Right renal cortex interstitium (tissue), 3 donors: ENCODE measurements around the gene ANAPC16. TPM values are rescaled to one million over a fixed set of nuclear protein-coding genes. Genes with fewer than 3 reads are reported as not detected.
"Not testable (repeated sequence)": the region's sequence is repeated elsewhere in the genome, so short reads cannot be mapped to it uniquely, and the experiment has no call there.

Experiments used
- DNase-seq, 3 donors: peaks; one replicate each; pipeline ENCODE4 v3.0.0-alpha.2; 2013; ENCODE audit warnings: low read depth in 3 of 3, low spot score in 2 of 3
- polyA plus RNA-seq, 3 donors: library from polyadenylated mRNA; unstranded; fragments of 120-200 nt; gene quantifications; one replicate each; pipeline ENCODE4 v1.2.1, GENCODE V29; 2013; ENCODE audit not compliant: insufficient read length in 3 of 3

The ANAPC16 gene
- polyA plus RNA-seq, 3 donors: 210 to 216 (median 213) TPM

DNA sequence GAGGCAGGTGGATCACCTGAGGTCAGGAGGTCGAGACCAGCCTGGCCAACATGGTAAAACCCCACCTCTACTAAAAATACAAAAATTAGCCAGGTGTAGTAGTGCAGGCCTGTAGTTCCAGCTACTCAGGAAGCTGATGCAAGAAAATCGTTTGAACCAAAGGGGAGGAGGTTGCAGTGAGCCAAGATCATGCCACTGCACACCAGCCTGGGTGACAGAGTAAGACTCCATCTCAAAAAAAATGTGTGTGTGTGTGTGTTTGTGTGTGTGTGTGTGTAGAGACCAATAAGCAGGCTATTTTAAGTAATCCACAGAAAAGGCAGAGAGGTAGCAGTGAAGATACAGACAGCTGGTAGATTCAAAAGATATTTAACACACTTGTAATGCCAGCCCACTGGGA is 7.3 kb upstream of the ANAPC16 start:
- DNase-seq: not testable (repeated sequence)

DNA sequence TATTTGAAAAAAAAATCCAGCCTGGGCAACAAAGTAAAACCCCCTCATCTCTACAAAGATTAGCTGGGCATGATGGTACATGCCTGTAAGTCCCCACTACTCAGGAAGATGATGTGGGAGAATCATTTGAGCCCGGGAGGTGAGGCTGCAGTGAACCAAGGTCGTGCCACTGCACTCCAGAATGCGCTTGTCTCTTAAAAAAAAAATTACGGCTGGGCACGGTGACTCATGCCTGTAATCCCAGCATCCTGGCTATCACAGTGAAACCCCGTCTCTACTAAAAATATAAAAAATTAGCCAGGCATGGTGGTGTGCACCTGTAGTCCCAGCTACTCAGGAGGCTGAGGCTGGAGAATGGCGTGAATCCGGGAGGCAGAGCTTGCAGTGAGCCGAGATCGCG is 4.4 kb upstream of the ANAPC16 start:
- DNase-seq: not testable (repeated sequence)

DNA sequence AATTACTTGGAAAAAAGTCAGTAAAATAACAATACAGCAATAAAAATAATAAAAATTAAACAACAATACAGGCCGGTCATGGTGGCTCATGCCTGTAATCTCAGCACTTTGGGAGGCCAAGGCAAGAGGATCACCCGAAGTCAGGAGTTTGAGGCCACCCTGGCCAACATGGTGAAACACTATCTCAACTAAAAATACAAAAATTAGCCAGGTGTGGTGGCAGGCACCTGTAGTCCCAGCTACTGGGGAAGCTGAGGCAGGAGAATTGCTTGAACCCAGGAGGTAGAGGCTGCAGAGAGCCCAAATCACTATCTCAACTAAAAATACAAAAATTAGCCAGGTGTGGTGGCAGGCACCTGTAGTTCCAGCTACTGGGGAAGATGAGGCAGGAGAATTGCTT is 4.0 kb upstream of the ANAPC16 start:
- not testable (repeated sequence) for DNase-seq

DNA sequence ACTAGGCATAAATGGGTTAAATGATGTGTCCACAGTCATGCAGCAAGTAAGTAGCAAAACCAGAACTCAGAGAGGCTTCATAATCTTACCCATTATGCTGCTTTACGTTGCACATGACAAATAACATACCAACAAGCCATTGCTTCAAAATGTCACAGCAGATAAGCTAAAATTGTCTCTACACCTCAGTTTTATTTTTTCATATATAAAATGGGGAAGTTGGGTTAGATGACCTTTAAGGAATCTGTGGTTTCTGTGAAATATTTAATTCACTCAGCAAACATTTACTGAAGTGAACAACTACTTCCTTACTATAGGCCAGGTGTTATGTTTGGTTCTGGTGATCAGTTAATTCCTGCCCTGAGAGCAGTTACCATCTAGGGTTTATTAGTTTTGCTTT is 2.5 kb downstream of the ANAPC16 start:
- no peak for DNase-seq

DNA sequence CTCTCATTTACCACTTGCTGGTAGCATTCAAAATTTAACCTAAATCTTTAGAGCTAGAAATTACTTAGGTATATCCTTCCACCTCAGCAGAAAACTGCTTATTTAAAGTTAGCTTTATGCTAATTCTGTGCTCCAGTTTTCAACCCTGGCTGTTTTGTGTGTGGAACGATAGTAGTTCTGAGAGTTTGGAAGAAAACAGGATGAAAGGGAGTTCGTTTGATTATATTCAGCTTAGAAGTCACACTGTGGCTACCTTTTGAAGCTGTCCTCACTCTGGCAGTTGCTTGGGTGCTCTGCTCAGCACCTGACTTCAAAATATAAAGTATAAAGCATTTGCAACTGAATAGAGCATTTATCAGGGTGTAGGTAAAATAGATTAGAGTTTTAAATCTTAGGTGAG is 2.9 kb downstream of the ANAPC16 start:
- DNase-seq: no peak

DNA sequence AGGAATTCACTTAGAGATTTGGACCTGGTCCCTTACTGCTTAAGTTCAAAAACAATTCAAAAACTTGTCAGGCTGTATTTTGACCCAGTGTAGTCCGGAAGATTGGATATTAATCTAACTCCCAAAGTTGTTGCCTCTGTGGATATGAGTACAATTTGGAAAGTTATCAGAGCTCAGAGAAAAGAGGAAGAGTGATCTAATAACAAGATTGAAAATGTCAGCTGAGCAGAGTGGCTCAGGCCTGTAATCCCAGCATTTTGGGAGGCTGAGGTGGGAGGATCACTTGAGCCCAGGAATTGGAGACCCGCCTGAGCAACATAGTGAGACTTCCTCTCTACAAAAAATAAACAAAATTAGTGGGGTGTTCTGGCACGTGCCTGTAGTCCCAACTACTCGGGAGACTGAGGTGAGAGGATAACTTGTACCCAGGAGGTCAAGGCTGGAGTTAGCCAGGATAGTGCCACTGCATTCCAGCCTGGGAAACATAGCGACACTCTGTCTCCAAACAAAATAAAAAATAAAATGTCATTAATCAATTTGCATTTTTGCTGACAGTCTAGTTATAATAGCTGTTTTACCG is 3.5 kb downstream of the ANAPC16 start:
- no peak for DNase-seq

DNA sequence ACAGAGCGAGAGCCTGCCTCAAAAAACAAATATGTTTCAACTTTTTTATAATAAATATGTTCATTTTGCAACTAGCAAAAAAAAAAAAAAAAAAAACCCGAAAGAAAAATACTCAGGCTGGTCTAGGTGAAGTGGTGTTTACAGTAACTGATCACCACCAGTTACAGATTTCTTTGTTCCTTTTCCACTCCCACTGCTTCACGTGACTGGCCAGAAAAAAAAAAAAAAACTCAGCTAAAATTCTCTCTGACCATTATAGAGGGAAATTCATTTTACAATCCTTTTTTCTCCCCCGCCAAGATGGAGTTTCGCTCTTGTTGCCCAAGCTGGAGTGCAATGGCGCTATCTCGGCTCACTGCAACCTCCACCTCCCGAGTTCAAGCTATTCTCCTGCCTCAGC is 4.8 kb downstream of the ANAPC16 start:
- DNase-seq: no peak

DNA sequence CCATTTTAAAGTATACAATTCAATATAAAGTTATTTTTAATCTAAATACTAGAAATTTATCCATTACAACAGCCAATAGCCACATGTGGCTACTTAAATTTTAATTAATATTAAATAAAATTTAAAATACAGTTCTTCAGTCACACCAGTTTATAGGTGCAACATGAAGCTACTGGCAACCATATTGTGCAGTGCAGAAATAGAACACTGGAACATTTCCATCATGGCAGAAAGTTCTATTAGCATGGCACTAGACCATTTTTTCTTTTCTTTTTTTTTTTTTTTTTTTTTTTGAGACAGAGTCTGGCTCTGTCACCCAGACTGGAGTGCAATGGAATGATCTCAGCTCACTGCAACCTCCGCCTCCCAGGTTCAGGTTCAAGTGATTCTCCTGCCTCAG is 5.5 kb downstream of the ANAPC16 start:
- DNase-seq: no peak

DNA sequence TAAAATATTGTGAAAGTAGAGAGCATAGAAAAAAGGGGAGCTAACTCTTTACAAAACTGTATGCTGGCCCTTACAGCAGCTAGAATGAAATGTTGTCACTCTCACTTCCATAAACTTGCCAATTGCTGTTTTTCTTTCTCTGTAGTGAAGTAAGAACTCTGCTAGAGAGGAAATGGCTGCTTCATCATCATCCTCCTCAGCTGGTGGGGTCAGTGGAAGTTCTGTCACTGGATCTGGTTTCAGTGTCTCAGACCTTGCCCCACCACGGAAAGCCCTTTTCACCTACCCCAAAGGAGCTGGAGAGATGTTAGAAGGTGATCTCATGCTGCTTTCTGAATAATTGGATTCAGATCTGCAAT is 7.9 kb downstream of the ANAPC16 start:
- DNase-seq: no peak

DNA sequence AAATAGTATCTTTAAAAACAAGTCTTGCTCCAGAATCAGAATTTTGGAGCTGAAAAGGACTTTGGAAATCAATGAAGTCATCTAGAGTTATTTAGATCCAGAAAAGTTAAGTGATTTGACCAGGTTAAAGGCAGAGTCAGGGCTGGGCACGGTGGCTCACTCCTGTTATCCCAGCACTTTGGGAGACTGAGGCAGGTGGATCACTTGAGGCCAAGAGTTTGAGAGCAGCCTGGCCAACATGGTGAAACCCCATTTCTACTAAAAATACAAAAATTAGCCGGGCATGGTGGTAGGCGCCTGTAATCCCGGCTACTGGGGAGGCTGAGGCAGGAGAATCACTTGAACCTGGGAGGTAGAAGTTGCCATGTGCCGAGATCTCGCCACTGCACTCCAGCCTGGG is 8.4 kb downstream of the ANAPC16 start:
- not testable (repeated sequence) for DNase-seq

DNA sequence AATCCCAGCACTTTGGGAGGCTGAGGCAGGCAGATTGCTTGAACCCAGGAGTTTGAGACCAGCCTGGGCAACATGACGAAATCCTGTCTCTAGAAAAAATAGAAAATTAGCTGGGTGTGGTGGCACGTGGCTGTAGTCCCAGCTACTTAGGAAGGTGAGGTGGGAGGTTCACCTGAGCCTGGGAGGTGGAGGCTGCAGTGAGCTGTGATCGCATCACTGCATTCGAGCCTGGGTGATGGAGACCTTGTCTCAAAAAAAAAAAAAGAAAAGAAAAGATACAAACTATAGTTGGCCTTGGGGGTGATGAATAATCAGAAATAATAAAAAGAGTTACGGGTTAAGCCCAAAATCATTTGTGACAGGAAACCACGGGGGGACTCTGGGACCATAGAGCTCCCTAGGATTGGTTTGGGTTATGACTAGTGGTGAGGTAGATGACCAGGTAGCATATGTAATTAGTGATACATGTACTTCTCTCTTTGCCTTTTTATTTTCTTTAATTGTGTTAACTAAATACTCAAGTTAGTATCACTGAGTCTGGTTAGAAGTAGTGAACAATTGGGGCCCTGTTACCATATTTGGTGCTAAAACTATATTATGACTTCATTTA is 10.7 kb downstream of the ANAPC16 start:
- DNase-seq: no peak

DNA sequence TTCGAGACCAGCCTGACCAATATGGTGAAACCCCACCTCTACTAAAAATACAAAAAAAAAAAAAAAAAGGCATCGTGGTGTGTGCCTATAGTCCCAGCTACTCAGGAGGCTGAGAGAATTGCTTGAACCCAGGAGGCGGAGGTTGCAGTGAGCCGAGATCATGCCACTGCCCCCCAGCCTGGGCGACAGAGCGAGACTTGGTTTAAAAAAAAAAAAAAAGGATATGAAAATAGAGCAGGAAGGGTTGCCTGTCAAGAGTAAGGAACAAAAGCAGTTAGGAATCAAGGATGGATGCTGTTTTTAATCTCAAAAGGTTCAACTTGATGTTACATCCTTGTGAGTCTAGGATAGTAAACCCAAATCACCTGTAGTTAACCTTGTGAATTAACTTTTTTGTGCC is 12.0 kb downstream of the ANAPC16 start:
- no peak for DNase-seq

DNA sequence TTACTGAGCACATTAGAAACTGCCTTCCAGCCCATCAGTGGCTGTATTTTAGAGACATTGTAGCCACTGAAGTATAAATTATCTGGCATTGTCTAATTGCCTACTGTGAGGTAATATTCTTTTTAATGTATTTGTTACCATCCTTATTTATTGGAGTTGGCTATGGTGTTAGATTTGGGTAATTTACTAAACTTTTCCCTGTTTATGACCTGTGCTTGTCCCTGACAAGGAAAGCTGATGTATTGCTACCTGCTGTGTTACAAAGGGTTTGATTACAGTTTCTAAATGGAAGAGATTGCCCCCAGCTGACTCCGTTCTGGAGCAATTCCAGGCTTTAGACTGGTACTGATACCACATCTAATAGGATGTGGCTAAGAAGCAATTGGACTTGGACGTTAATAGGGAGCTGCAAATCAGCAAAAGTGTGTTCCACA is 12.5 kb downstream of the ANAPC16 start:
- no peak for DNase-seq

DNA sequence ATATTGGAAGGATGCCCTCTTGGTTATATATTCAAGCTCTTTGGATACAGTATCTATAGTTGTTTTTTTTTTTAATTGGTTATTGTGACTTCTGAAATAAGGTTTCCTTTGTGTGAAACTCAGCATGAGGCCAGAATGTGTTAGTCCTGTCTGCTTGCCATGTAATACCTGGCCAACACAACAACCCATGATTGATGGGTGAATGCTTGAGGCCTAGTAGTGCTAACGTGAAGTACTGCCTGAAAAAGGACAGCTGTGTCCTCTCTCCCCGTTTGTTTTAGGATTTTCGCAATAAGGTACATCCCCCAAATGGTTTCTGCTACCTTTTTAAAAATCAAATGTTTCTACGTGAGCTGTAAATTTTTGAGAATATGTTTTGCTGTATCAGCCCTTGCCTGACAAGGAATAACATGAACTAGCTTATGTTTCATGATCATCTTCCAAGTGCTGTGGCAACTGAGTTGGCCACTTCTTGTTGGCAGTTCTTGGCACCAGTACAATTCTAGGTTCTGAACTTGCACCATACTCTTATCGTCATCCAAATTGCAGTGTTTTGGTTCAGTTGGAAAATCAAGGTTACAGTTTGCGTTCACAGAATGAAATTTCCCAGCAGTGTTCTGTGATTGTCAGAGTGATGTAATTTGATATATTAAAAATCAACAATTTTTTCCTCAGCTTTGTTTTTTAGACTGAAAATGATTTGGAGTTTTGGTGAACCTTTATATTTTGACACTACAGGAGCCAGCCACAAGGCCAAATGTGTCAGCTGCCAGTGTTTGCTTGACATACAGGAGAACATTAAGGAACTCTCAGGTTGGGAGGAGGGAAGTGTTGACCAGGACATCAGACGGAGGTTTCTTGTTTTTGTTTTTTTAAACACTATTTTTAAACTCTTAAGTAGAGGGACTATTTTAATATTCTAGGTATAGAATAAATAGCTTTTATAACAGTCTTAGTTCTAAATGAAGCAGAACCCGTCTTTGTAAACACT is 13.7 kb downstream of the ANAPC16 start:
- no peak for DNase-seq

DNA sequence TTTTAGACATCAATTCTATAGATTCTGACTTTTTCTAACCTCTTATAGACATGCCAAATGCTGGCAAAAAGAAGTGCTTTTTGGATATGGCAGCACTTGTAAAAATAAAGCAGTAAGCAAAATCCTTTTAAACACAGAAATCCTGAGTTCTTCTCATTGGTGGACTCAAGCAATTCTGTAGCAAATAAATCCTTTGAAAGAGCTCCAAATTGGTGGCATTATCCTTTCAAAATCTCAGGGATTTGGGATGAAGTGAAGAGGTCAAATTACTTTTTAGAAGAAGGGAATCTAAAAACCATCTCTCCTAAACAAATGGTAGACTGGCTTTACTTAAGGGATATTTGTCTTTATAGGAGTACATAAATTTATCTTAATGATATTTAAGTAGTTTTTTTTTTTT is 17.8 kb downstream of the ANAPC16 start:
- DNase-seq: no peak

DNA sequence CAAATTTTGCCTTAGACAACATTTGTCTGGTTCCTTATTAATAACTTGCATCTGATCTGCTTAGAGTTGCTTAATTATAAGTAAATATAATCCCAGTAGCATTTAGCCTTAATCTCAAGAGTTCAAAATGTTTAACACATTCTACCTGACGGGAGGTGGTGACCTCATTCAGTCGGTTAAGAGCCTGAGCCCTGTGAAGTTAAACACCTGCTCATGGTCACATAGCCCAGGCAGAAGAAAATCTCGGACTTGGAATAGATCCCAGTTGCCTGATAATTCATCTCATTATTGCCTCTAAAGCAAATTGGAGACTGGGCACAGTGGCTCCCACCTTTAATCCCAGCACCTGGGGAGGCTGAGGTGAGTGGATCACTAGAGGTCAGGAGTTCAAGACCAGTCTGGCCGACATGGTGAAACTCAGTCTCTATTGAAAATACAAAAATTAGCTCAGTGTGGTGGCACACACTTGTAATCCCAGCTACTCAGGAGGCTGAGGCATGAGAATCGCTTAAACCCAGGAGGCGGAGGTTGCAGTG is 18.8 kb downstream of the ANAPC16 start:
- DNase-seq: no peak

DNA sequence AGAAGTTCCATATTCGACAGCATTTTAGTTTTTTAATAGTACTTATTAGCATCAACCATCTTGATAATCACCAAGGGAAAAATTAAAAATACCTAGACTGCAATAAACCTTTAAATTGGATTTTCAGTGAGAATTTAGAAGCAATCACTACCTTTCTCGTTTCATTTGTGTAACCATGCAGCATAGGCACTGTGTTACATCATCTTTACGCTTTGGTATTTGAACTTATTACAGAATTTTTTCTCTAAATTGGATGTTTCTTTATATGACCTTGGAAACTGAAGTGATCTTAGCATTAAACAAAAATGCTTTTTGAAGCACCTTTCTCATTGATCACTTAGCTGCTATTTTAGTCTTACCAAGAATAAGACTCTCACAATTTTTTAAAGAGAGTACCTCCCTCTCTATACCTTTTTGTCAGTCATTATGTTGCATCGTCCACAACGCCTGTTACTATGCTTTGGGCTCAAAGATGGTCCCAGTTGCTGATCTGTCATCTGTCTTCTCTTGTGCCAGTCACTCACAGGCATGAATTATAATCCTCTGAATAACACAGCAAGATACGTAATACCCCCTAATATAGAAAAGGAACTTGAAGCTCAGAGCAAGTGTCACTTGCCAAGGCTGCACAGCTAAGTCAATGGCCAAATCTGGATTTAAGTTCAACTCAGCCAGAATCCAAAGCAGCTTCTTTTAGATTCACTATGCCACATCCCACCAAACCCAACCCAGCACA is 19.9 kb downstream of the ANAPC16 start:
- no peak for DNase-seq

DNA sequence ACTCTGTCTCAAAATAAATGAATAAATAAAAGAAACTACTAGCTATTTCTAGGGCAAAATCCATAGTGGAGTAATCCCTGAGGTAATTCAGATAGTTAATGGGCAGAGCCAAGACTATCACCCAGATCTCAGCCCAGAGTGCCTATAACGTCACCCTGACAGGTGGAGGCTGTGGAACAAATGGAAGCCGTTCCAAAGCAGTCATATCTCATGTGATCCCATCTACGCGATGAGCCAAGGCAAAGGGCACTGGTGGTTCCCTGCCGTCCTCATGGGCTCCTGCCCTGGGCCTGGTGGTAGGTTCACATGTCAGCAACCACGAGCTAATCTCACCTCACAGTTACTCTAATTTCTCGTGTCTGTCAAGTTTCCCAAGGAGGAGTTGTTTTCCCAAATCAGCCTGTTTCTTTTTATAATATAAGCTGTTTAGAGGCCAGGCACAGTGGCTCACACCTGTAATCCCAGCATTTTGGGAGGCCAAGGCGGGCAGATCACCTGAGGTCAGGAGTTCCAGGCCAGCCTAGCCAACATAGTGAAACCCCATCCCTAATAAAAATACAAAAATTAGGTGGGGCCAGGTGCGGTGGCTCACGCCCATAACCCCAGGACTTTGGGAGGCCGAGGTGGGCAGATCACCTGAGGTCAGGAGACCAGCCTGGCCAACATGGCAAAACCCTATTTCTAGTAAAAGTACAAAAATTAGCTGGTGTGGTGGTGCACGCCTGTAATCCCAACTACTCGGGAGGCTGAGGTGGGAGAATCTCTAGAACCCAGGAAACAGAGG is 22.8 kb downstream of the ANAPC16 start:
- DNase-seq: no peak

DNA sequence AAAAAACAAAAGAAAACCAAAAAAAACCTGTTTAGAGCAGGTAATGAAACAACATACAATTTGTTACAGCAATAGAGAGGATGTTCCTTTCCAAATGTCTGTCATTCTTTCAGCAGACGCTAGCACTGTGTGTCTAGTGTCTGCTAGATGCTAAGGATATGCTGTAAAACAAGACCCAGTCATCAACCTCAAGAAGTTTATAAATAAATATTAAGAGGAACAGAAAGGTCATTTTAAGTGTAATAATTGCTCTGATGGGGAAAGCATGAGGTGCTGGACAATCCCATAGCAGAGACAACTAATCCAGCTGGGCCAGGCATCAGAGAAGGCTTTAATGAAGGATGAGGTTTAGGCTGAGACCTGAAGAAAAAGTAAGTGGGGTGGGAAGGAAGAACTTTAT is 23.6 kb downstream of the ANAPC16 start:
- DNase-seq: no peak

DNA sequence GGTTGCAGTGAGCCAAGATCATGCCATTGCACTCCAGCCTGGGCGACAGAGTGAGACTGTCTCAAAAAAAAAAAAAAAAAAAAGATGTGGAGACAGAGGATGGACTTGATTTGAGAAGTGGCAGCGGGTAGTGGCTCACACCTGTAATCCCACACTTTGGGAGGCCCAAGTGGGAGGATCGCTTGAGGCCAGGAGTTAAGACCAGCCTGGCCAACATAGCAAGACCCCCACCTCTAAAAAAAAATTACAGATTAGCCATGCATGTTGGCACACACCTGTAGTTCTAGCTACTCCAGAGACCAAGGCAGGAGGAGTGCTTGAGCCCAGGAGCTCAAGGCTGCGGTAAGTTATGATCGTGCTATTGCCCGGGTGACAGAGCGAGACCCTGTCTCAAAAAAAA is 24.6 kb downstream of the ANAPC16 start:
- no peak for DNase-seq
